K562 (cell line): Measurements from ENCODE around the gene SYPL2. TPM values are rescaled to one million over a fixed set of nuclear protein-coding genes. Genes with fewer than 3 reads are reported as not detected.

Source experiments
- ATAC-seq: fragments of 200-7000 bp; cut with Tn5 transposase; 3 replicates; pipeline ENCODE4 v1.9.1; 2020; ENCODE audit warnings: moderate library complexity
- BruUV-seq: library from RNA; stranded (reverse); fragments of 400-500 nt; replicated peaks from 2 replicates; lab custom pipeline; 2021; lab: Mats Ljungman, UMichigan
- CTCF ChIA-PET: fragments of 300-600 bp; formaldehyde crosslinking; extraction: SDS; loops from one replicate; lab custom pipeline; 2021; ENCODE audit warnings: low intra/inter-chr PET ratio; lab: Yijun Ruan, JAX
- POLR2A ChIA-PET: fragments of 300-600, 350-650 bp; sonication (Branson Sonifier 250); formaldehyde crosslinking; extraction: SDS; loops from one replicate; lab custom pipeline; 2021; ENCODE audit warnings: antibody characterized with exemption, inconsistent platforms; lab: Yijun Ruan, JAX
- DNase-seq, 4 experiments: peaks; one replicate each; pipeline versions ENCODE4 v3.0.0 to v3.0.0-alpha.2; 2011 to 2018; ENCODE audit warnings: low spot score in 3 of 4, mixed read lengths in 3 of 4; ENCODE audit errors: extremely low read depth in 1 of 4
- FAIRE-seq: peaks from 2 replicates; lab custom pipeline; 2011; peaks lifted over from hg19 to GRCh38; lab: Jason Lieb, UNC
- H2AFZ ChIP-seq: 2 replicates; pipeline ENCODE4 v1.6.0; 2011; ENCODE audit warnings: low read depth, low read length, control low read depth, inconsistent platforms
- H3K27ac ChIP-seq: fragments of 200-600 bp; 3 replicates; pipeline ENCODE4 v1.8.0; 2011; ENCODE audit warnings: low read depth, mild to moderate bottlenecking, control low read depth, inconsistent platforms, low read length, moderate library complexity, mixed read lengths; ENCODE audit errors: extremely low read depth
- H3K27me3 ChIP-seq, 2 experiments: fragments of 300-600 bp in 1 of 2; 2 replicates in 1 of 2; 3 replicates in 1 of 2; pipeline versions ENCODE4 v1.6.0 to v1.8.0; 2011; ENCODE audit warnings: inconsistent platforms in 2 of 2, low read length in 2 of 2, mild to moderate bottlenecking in 1 of 2, mixed read lengths in 1 of 2, moderate library complexity in 1 of 2; ENCODE audit not compliant: control insufficient read depth in 2 of 2, insufficient read depth in 2 of 2
- H3K36me3 ChIP-seq: fragments of 300-600 bp; 3 replicates; pipeline ENCODE4 v1.8.0; 2011; ENCODE audit warnings: mild to moderate bottlenecking, low read length, inconsistent platforms; ENCODE audit not compliant: control insufficient read depth, insufficient read depth
- H3K4me1 ChIP-seq, 2 experiments: fragments of 200-600 bp in 1 of 2; replicated peaks in 1 of 2; 2 replicates in 1 of 2; 3 replicates in 1 of 2; pipeline versions ENCODE4 v1.5.1 to v1.8.0; 2011; ENCODE audit warnings: inconsistent platforms in 2 of 2, low read length in 2 of 2, mild to moderate bottlenecking in 1 of 2, mixed read lengths in 1 of 2, moderate library complexity in 1 of 2; ENCODE audit not compliant: control insufficient read depth in 2 of 2, insufficient read depth in 2 of 2
- H3K4me2 ChIP-seq: 2 replicates; pipeline ENCODE4 v1.6.1; 2011; ENCODE audit warnings: low read length, control low read depth, inconsistent platforms, mixed read lengths; ENCODE audit not compliant: insufficient read depth
- H3K4me3 ChIP-seq: fragments of 200-600 bp; sonication (generic), shearing (Covaris generic); 2 replicates; pipeline ENCODE4 v1.5.1; 2016; ENCODE audit warnings: control low read depth, inconsistent platforms
- H3K79me2 ChIP-seq: fragments of 200-600 bp; 3 replicates; pipeline ENCODE4 v1.8.0; 2011; ENCODE audit warnings: low read length, inconsistent platforms; ENCODE audit not compliant: control insufficient read depth, insufficient read depth
- H3K9ac ChIP-seq, 2 experiments: 2 replicates each; pipeline versions ENCODE4 v1.6.0 to v1.6.1; 2011; ENCODE audit warnings: low read depth in 2 of 2, low read length in 2 of 2, control low read depth in 1 of 2, inconsistent platforms in 1 of 2, mild to moderate bottlenecking in 1 of 2, mixed read lengths in 1 of 2; ENCODE audit not compliant: insufficient read depth in 1 of 2
- H3K9me1 ChIP-seq: one replicate; pipeline ENCODE4 v1.6.0; 2011; ENCODE audit warnings: inconsistent platforms, mild to moderate bottlenecking, low read length, moderate library complexity; ENCODE audit not compliant: control insufficient read depth, insufficient read depth
- H3K9me3 ChIP-seq: replicated peaks from 2 replicates; pipeline ENCODE4 v1.5.1; 2011; ENCODE audit warnings: low read depth, low read length, inconsistent platforms; ENCODE audit not compliant: control insufficient read depth, insufficient read depth
- H4K20me1 ChIP-seq: replicated peaks from 2 replicates; pipeline ENCODE4 v1.6.1; 2011; ENCODE audit warnings: low read length, inconsistent platforms, mixed read lengths; ENCODE audit not compliant: control insufficient read depth, insufficient read depth
- BMI1 ChIP-seq: fragments of 150-350 bp; IDR thresholded peaks from 2 replicates; pipeline ENCODE4 v1.6.1; 2014; ENCODE audit warnings: low read length
- CBFB ChIP-seq: sonication (generic); formaldehyde crosslinking; IDR thresholded peaks from 2 replicates; pipeline ENCODE4 v1.4.0; 2020; ENCODE audit warnings: mild to moderate bottlenecking, missing genetic modification reagents
- CUX1 ChIP-seq: fragments of 200-800 bp; sonication (Bioruptor generic); IDR thresholded peaks from 2 replicates; pipeline ENCODE4 v1.6.1; 2016; ENCODE audit warnings: missing genetic modification characterization, missing compliant biosample characterization
- E2F6 ChIP-seq, 2 experiments: IDR thresholded peaks; 2 replicates each; pipeline ENCODE4 v1.6.1; 2011; ENCODE audit warnings: borderline replicate concordance in 1 of 2, control low read depth in 1 of 2, low read depth in 1 of 2, low read length in 1 of 2, mild to moderate bottlenecking in 1 of 2, mixed read lengths in 1 of 2, moderate library complexity in 1 of 2; ENCODE audit not compliant: insufficient read depth in 1 of 2, insufficient read length in 1 of 2, poor library complexity in 1 of 2, severe bottlenecking in 1 of 2; ENCODE audit errors: extremely low read depth in 1 of 2
- GTF2B ChIP-seq: IDR thresholded peaks from 2 replicates; pipeline ENCODE4 v1.6.1; 2011; ENCODE audit not compliant: insufficient read length; ENCODE audit errors: extremely low read depth
- POLR3A ChIP-seq: IDR thresholded peaks from 2 replicates; pipeline ENCODE4 v1.6.1; 2011; ENCODE audit warnings: borderline replicate concordance, mild to moderate bottlenecking, moderate library complexity; ENCODE audit not compliant: insufficient read length, insufficient read depth; ENCODE audit errors: extremely low read depth
- ZC3H4 ChIP-seq: sonication (generic); formaldehyde crosslinking; IDR thresholded peaks from 2 replicates; pipeline ENCODE4 v1.9.0; 2021; ENCODE audit warnings: missing genetic modification reagents, borderline replicate concordance
- ZEB2 ChIP-seq: fragments of 450-650 bp; IDR thresholded peaks from 2 replicates; pipeline ENCODE4 v1.6.1; 2016
- WGBS: fragments of 100-300 bp; shearing (Covaris generic); methylation state at CpG from one replicate; pipeline ENCODE4 v1.1.6; 2016; ENCODE audit warnings: low coverage, mixed read lengths; ENCODE audit not compliant: insufficient coverage; ENCODE audit errors: missing lambda C conversion rate; 5-methylcytosine and 5-hydroxymethylcytosine counted together
- in situ Hi-C: fragments of 300-500 bp; cut with MboI; formaldehyde crosslinking; loops from 4 replicates; pipeline ENCODE4 v1.15.0; 2018; ENCODE audit warnings: inconsistent platforms, mixed read lengths
- intact Hi-C: fragments of 100-400 bp; cut with micrococcal nuclease; formaldehyde crosslinking; loops from 2 replicates; pipeline ENCODE4 v1.14.2; 2022
- polyA plus RNA-seq, 8 experiments: library from polyadenylated mRNA; depleted of rRNA in 4 of 8; stranded (reverse) in 5 of 8; unstranded in 3 of 8; fragments of >200 nt; fragmentation: Nextera tagmentation in 2 of 8; fragmentation: Illumina TruSeq in 1 of 8; extraction: Ambion mirVana in 2 of 8; extraction: Trizol in 1 of 8; gene quantifications; 2 replicates each; pipeline versions ENCODE4 v1.2.1 to v1.2.3, GENCODE V29; 2011 to 2014; ENCODE audit warnings: inconsistent platforms in 1 of 8, missing spikeins in 1 of 8
- total RNA-seq, 7 experiments: library from RNA; depleted of rRNA in 6 of 7; stranded (reverse); fragments of >200 nt in 6 of 7; fragmentation: Illumina TruSeq in 2 of 7; extraction: Trizol in 2 of 7; gene quantifications; 2 replicates each; pipeline versions ENCODE4 v1.2.1 to v1.2.3, GENCODE V29; 2011 to 2021; ENCODE audit warnings: low replicate concordance in 1 of 7

SYPL2 gene
- total and polyA plus RNA-seq, 9 of the 15 experiments (the other 6 are each of a cell fraction or from before 2014, with no cell fraction given), result 0.03 to 0.20 (median 0.07) TPM; not detected in 2

GRCh38 chr1:109516872-109517271 lies 50.5 kb downstream of the SYPL2 start:
- no peak overlapping the region for H3K27ac ChIP-seq
- POLR2A ChIA-PET, result interaction anchor here (1.2 to 1.6 kb wide), 2 partner anchors 12 to 20 kb away, joined by 4 to 5 read pairs; no protein-coding TSS in a partner anchor
- in situ Hi-C loops, result no loop called here

More at GRCh38 chr1:109516872-109517271, 50.5 kb downstream of the SYPL2 start:
- intact Hi-C loops, result no loop called here
- no TSS peak for BruUV-seq
- CTCF ChIA-PET, result no interaction called here
- ATAC-seq (no peak), DNase-seq (no peak), FAIRE-seq (no peak)
- no peak overlapping the region for H2AFZ ChIP-seq
- H3K79me2 ChIP-seq, result no peaks in the 10 kb centered on the region
- H3K27me3 ChIP-seq, result peaks cover 18 to 21% of the 10 kb centered on the region in 2 experiments
- no peaks in the 10 kb centered on the region for H3K9me1 ChIP-seq
- WGBS, result 35% methylated on average over 5 of the region's 5 CpGs
- no peak overlapping the region for H3K4me2 ChIP-seq
- H3K36me3 ChIP-seq, result no peaks in the 10 kb centered on the region
- no peak overlapping the region for H3K9ac ChIP-seq
- H3K4me3 ChIP-seq, result no peak overlapping the region
- no peaks in the 10 kb centered on the region; a peak in 1 of 5 replicates for H3K4me1 ChIP-seq
- H4K20me1 ChIP-seq, result no peaks in the 10 kb centered on the region
- no peak for TF ChIP-seq GTF2B
- no peak for TF ChIP-seq POLR3A
- no peak for TF ChIP-seq ZEB2
- TF ChIP-seq CBFB (CRISPR knock-in tag), result no peak
- TF ChIP-seq CUX1, result no peak
- no peak for TF ChIP-seq ZC3H4 (CRISPR knock-in tag)
- TF ChIP-seq BMI1, result no peak
- no peak for TF ChIP-seq E2F6 (IDR thresholded peaks at IDR 0.05; ENCODE audit: borderline replicate concordance in 1 of 2, extremely low read depth in 1 of 2, insufficient read depth in 1 of 2, insufficient read length in 1 of 2, low read depth in 1 of 2, low read length in 1 of 2, poor library complexity in 1 of 2, severe bottlenecking in 1 of 2)
- no peaks in the 10 kb centered on the region for H3K9me3 ChIP-seq
